ENCODE data around the gene NDFIP1.

The NDFIP1 gene, protein sequence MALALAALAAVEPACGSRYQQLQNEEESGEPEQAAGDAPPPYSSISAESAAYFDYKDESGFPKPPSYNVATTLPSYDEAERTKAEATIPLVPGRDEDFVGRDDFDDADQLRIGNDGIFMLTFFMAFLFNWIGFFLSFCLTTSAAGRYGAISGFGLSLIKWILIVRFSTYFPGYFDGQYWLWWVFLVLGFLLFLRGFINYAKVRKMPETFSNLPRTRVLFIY
- long read RNA-seq, donor 1, full-length matches to known transcripts = 116 of 203 reads
- long read RNA-seq, donor 1, partial matches to known transcripts = 87 of 203 reads
- long read RNA-seq, donor 1, other reads (novel, unspliced or antisense) = 0 of 203 reads
- long read RNA-seq, donor 2, full-length matches to known transcripts = 72 of 111 reads
- long read RNA-seq, donor 2, partial matches to known transcripts = 39 of 111 reads
- long read RNA-seq, donor 2, other reads (novel, unspliced or antisense) = 0 of 111 reads
- long read RNA-seq, donor 3, full-length matches to known transcripts = 64 of 84 reads
- long read RNA-seq, donor 3, partial matches to known transcripts = 20 of 84 reads
- long read RNA-seq, donor 3, other reads (novel, unspliced or antisense) = 0 of 84 reads
- long read RNA-seq, donor 4, full-length matches to known transcripts = 70 of 117 reads
- long read RNA-seq, donor 4, partial matches to known transcripts = 47 of 117 reads
- long read RNA-seq, donor 4, other reads (novel, unspliced or antisense) = 0 of 117 reads
- long read RNA-seq, donor 5, full-length matches to known transcripts = 99 of 171 reads
- long read RNA-seq, donor 5, partial matches to known transcripts = 72 of 171 reads
- long read RNA-seq, donor 5, other reads (novel, unspliced or antisense) = 0 of 171 reads
- long read RNA-seq, donor 6, full-length matches to known transcripts = 105 of 159 reads
- long read RNA-seq, donor 6, partial matches to known transcripts = 54 of 159 reads
- long read RNA-seq, donor 6, other reads (novel, unspliced or antisense) = 0 of 159 reads
- long read RNA-seq, donor 7, full-length matches to known transcripts = 132 of 199 reads
- long read RNA-seq, donor 7, partial matches to known transcripts = 67 of 199 reads
- long read RNA-seq, donor 7, other reads (novel, unspliced or antisense) = 0 of 199 reads
- long read RNA-seq, donor 8, full-length matches to known transcripts = 97 of 134 reads
- long read RNA-seq, donor 8, partial matches to known transcripts = 37 of 134 reads
- long read RNA-seq, donor 8, other reads (novel, unspliced or antisense) = 0 of 134 reads

DNA sequence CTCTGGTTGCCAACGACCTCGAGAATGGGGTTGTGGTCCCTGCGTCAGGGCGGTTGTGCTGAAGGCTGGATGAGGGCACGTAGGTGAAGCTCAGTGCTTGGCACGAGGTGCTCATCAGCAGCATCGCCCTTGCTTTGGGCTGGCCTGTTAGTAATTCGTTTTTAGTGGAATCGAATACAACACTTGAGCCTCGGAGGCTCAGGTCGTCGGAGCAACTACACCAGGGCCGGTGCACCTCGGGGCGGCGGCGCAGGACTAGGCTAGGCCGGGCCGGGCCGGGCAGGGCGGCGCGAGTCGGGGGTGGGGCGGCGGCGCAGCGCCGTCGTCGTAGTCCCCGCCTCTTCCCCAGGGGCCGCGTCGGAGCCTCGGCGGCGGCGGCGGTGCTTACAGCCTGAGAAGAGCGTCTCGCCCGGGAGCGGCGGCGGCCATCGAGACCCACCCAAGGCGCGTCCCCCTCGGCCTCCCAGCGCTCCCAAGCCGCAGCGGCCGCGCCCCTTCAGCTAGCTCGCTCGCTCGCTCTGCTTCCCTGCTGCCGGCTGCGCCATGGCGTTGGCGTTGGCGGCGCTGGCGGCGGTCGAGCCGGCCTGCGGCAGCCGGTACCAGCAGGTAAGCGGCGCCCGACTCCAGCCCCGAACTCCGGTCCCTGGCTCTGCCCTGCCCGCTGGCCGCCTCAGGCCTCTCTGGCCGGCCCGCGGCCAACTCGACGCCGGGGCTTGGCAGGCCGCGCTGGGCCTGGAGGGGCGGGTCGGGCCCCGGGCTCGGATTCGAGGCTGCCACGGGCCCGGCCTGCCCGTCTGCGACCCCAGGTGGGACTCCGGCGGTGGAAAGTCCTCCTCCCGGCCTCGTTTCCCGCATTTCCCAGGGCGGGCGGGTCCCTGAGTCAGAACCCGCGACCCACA lies at the start of gene NDFIP1:
Gene NDFIP1 (plus strand): TSS at position 348 of the 899 bp plus-strand sequence. CDS start 196 bp downstream, at position 544.
- peak; percentile 98 for DNase-seq

DNA sequence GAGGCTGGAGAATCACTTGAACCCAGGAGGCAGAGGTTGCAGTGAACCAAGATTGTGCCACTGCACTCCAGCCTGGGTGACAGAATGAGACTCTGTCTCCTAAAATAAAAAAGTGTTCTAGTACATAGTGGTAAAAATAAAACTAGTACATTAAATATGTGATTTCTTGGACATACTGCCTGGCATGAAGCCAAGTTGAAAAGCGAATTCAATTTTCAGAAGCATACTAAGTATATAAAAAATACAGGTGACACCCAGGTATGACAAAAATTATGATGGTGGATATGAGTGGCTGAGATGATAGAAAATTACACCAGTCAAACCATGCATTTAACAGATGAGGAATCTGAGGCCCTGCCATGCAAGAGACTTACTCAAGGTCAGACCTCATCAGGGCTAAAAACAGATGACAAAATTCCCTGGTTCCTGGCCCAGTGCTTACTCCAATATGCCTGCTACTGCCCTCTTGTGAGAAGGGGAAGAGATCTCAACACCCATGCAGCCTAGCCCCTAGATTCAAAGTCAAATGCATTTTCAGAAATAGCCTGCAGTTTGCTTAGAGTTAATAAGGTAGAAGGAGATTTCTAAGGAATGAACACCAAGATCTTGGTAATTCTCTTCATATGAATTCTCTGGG lies 49.2 kb upstream of the NDFIP1 start:
- no peak for DNase-seq

DNA sequence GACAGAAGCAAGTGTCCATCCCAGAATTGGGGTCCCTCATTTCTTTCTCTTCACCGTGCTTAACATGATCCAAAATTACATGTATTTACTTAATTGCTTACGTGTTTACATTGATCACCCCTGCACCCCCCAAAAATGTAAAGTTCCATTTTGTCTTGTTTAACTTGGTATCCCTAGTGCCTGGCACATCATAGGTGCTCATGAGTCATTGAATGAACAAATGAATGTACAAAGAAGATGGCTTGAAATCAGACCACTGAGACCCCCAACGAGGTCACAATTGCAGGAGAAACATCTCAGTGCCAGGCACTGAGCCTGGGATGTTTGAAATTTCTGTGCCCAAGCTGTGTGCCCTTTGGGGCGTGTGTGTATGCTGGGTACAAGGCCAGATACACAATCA lies 45.2 kb upstream of the NDFIP1 start:
- DNase-seq = no peak

DNA sequence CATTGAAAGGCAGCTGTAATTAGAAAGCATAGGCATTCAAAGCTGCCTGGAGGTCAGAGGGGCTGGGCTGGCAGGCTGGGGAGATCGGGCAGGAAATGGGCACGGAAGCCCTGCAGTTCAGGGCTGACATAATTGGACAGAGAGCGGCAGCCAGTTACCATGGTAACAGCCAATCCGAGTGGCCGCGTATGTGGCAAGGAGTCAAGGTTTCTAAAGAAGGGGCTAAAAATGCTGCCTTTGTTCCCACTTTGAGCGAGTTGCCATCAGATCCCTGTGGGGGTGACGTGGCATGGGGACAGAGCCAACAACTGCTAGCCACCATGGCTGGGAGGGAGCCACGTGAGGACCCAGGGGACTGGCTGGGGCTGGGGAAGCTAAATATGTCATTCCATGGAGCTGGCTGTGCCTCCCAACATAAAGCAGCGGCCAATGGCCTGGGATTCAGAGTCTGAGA lies 44.7 kb upstream of the NDFIP1 start:
- DNase-seq = peak; percentile 63

DNA sequence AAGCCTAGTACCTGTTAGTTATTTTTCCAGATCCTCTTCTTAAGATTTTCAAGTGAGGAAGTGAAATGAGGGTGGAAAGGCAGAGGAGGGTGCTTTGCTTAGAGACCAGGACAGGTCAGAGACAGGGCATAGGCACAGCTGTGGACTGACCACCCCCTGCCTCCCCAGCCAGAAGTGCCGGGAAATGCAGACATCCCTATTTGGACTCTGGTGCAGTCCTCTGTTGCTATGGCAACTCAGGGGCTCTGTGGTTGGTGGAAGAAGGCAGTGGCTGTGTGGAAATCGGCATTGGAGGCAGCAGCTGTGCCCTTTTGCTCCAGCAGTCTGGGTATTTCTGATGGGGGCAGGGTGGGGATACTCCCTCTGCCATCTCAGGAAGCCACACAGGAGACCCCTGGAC lies 43.3 kb upstream of the NDFIP1 start:
- no peak for DNase-seq

DNA sequence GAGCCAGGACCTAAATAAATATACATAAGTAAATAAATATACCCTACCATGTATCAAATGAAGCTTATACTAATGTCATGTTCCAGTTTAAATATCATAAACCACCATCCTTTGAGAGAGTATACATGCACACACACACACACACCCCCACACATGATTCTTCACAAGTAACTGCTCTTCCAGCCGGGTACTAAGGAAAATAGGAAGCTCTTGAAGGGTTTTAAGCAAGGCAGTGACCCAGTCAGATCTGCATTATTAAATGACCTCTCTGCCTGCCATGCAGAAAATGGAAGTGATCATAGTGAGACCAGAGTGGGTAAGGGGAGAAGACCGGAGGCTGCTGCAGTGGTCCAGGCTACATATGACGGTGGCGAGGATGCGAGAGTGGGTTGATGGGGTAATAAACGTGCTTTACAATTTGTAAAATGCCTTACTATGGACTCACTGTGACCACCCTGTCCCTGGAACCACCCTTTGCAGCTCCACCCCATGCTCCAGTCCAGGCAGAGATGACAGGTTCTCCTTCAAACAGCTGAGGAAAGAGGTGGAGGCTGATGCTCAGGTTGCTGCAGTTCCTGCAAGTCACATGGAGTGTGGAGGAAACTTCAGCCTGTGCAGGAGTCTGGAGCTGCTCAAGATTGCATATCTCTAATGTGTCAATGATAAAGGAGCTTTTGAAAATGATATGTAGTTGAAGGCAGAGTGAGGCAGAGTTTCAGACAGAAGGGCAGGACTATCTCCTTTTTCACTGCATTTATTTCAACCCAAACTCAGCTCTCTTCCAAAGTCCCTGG lies 38.8 kb upstream of the NDFIP1 start:
- no peak for DNase-seq

DNA sequence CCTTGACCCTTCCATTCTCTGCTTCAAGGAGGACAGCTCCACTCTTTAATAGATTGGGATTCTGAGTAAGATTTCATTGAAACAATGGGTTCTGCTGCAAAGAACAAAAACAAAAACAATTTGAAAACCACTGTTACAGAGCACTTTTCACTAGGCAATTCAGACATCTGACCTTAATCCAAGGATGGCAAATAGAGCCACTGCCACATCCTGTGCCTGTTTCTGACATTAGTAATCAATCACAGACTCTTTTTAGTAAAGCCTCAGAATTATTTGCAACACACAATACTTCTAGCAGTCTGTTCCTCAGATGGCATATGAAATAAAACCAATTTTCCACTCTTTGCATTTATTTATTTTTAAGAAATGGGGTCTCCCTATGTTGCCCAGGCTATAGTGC lies 37.8 kb upstream of the NDFIP1 start:
- no peak for DNase-seq

DNA sequence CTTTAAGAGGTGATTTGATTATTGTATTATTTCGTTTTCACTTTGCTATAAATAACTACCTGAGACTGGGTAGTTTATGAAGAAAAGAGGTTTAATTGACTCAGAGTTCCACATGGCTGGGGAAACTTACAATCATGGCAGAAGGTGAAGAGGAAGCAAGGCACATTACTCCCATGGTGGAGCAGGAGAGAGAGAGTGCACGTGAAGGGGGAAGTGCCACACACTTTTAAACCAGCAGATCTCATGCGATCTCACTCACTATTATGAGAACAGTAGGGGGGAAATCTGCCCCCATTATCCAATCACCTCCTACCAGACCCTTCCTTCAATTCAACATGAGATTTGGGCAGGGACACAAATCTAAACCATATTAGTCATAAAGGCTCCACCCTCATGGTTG lies 36.1 kb upstream of the NDFIP1 start:
- no peak for DNase-seq

DNA sequence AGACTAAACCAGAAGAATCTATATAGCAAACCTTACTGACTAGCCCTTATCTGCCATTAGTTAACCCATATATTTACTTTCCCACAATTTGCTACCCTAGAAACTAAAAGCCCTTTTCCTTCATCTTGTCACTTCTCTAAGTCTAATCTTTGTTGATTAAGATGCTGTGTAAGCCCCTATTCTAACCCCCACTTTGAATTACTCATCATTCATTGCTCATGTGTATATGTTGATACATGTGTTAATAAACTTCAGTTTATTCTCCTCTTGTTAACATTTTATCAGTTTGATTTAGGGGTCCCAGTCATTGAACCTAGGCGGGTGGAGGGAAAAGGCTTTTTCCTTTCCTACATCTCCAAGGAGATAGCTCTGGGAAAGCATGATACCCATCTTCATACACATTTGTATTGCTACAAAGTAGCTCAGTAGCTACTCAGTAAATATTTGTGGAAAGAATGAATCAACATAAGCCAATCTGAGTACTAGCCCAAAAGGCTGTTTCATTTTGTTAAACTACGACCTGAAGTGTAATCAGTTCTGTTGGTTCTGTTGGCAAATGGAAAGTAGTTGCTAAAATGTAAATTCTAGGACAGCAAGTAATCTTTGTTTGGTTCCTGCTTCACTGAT lies 35.1 kb upstream of the NDFIP1 start:
- no peak for DNase-seq

DNA sequence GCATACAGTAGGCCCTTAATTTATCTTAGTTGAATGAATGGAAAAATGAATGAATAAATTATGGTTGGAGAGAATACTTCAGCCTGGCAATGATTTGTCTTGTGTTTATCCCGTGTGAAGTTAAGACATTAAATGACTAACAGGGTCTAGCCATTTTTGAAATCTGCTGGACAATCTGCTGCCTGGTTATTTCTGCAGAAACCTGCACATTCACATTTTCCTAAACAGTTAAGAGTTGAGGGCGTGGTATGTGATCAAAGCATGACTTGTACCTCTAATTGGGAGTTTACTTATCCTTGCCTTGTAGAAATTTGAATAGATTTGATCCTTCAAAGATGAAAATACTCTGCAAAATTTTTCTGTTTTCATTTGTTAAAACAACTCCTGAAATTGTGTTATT lies 34.6 kb upstream of the NDFIP1 start:
- DNase-seq = no peak

DNA sequence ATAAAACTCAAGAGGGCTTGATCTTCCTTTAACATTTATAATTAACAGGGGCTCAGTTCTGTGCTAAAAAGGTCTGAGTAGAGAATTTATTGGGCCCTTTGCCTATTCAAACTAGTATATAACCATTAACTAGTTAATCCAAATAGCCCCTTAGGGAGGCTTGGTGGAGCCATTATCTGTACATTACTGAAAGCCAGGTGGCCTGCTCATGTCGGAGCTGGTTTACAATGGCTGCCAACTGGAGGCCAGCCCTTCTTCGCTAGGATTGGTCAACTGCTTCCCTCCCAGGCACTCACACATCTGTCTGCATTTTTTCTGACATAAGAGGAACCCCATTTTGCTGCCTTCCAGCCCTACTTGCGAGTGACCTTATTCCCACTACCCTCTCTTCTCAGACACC lies 30.4 kb upstream of the NDFIP1 start:
- DNase-seq = no peak

DNA sequence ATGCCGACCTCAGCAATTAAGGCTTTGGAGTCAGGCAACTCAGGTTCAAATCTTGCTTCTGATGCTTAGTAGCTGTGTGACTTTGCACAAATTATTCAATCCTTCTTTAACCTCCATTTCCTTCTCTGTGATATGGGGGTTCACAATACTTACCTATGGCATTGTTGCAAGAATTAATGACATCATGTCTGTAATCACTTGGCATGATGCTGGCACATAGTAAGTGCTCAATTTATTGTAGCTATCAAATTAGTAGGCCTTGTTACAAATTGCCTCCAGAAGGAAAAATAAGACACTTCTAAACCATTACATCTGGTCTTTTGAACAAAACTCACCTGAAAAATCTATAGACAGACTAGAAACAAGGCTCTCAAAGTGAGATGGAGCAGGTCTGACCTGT lies 29.9 kb upstream of the NDFIP1 start:
- no peak for DNase-seq

DNA sequence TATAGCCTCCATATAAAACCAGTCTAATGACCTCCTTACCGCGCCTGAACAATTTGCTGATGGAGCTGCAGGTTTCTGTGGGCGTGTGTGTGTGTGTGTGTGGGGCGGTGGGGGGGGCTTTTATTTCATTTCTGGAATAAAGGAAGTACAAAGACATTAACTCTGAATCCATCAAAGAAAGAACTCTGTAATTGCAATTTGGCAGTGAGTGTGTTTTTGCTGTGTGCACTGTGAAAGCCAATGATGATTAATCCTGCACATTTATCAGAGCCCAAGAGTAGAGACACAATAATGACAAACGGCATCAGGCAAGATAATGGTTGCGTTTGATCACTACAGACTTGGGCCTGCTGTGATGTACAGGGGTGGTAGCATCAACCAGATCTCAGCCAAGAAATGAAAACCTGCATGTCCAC lies 29.3 kb upstream of the NDFIP1 start:
- DNase-seq = no peak

DNA sequence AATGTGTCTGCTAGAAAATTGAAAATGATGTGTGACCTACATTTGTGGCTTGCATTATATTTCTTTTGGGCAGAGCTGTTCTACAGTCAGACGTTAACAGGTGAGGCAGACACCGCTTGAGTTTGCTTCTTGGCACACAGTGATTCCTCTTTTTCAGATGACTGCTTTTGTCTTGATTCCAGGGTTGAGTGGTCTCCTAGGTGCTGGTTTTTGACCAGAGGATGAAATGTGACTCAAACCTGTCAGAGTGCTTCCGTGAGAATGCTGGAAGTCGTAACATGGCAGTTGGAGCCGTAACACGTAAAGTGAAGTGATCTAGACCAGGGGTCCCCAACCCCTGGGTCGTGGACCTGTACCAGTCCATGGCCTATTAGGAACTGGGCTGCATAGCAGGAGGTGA lies 28.3 kb upstream of the NDFIP1 start:
- no peak for DNase-seq

DNA sequence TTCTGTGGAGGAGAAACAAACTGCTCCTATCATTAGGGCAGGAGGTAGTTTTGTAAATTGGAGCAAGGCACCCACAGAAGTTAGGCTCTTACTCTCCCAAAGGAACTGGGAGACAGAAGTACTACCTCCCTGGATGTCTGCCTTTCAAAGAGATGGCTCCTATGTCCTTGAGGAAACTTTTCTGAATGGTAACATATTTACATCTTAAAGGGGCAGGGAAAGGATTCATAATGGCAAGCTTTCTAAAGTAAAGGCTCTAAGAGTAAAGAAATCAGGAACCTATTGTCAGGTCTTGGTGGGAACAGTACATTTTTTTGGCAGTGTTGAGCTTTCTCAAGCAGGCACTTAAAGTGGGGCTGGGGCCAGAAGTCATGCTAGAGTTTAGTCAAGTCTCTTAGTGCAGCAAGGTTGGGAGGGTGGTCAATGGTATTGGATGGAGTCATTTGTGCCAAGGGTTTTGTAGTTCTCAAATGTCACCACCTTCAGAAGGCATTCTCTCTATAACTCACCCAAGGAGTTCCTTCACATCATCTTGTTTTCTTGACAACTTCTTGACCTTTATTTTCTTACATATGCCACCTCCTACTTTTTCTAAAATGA lies 26.3 kb upstream of the NDFIP1 start:
- no peak for DNase-seq

DNA sequence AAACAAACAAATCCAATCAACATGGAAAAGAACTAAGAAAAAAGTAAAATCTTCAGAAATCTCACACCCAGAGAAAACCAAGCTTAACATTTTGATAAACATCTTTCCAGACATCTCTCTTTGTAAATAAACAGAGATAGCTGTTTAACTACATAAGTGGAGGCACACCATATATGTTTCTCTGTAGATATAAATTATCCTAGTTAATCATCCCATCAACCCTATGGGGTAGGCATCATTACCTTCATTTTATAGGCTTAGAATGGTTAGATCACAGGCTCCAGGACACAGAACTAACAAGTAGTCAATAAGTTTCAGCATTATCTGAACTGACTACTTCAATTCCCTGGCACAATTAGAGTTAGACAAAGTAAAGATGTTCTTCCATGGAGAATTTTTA lies 22.4 kb upstream of the NDFIP1 start:
- DNase-seq = no peak

DNA sequence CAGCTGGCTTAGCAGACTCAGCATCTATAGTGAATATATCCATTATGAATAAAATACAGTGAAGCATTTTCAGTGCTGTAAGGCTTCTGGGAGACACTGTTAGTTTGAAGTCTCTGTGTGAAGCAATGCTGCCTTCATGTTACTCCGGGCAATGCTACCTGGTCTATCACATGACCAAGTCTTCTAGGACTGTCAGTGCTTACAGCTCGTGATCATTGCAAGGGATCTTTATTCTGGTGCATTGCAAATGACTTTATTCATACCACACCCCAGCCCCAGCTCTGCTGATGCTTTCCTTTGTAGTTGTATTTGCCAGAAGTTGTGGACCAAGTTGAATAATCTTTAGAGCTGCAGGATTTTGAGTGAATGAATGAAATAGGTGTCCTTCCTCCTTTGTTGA lies 21.9 kb upstream of the NDFIP1 start:
- DNase-seq = no peak

DNA sequence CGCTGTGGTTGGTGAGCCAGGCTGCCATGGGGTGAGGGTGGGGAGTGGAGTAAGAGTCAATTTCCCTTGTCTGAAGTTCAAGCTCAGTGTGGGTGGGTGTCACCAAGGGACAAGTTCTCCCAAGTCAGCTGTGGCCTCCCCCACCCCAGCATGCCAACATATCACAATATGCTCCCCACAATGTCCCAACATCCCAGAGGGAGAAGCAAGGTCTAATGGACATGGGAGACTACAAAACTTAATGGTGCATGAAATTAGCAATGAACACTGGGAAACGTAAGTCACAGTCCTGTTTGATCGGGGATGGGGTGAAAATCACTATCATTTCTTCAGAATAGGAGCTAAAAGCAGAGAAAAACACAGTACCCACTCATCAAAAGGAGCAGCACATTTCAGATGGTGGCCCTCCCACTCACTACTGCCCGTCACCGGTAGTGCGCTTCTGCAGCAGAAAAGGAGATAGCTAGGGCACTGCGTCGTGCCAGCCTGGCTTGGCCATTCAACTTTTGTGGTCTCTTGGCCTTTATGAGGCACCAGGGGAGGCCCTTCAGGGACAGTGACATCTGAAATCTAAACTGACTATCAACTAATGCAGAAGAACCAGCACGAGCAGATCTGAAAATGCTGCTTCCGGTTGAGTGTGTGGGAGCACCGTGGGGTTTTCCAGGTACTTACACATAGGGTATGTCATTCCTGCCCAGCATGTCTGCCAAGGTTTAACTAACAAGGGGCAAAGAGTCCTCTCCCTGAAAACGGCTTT lies 20.5 kb upstream of the NDFIP1 start:
- no peak for DNase-seq

Data from right kidney (tissue), 9 donors.